Esophagus squamous epithelium (tissue), 4 donors: ENCODE results near the gene TMEM86A.

Source experiments
- CTCF ChIP-seq, 6 experiments: fragments of 450-650 bp in 4 of 6; fragments of 200-600 bp in 2 of 6; sonication (generic) in 2 of 6; IDR thresholded peaks; one replicate each; pipeline ENCODE4 v1.5.1; 2016 to 2019; ENCODE audit warnings: antibody characterized with exemption in 6 of 6, mild to moderate bottlenecking in 4 of 6, moderate library complexity in 4 of 6
- POLR2A ChIP-seq, 4 donors: fragments of 450-650 bp; IDR thresholded peaks; one replicate each; pipeline ENCODE4 v1.6.1; 2017; ENCODE audit warnings: antibody characterized with exemption in 4 of 4, mild to moderate bottlenecking in 4 of 4, moderate library complexity in 3 of 4

DNA sequence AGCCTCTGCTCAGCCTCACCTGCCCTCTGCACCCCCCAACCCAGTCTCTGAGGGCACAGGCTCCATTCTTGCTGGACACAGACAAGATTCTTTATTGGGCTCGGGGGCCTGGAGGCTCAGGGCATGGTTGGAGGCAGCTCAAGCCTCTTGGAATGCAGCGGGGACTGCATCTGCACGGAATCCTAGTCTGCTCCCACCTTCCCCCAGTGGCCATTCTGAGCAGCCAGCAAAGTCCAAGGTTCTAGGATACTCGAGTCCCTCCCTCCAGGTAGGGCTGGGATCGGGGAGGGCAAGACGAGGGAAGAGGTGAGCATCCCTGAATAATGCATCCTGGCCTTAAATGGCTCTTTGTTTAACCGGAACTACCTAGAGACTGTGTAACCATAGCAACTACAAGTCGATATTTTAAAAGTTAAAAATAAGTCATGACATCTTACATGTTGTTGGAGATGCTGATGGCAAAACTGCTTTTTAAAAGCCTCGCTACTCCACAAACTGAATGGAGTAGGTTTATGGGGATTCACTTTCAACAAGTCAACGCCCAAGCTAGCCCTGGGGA, 38.1 kb downstream of the TMEM86A start:
- TF ChIP-seq POLR2A (IDR thresholded peaks at IDR 0.05), result no peak
- TF ChIP-seq CTCF (IDR thresholded peaks at IDR 0.05), result no peak
